Naive thymus-derived CD4-positive, alpha-beta T cell (primary cell): Measurements from ENCODE around the gene NR1H2. TPM values are rescaled to one million over a fixed set of nuclear protein-coding genes. Genes with fewer than 3 reads are reported as not detected.

Source experiments
- ATAC-seq: fragments of 150-1000 bp; cut with Tn5 transposase; 2 replicates; pipeline ENCODE4 v1.10.0; 2021; ENCODE audit warnings: mild to moderate bottlenecking, moderate library complexity
- CTCF ChIA-PET: fragments of 350-600 bp; sonication (Branson Sonifier 250); formaldehyde crosslinking; loops from one replicate; lab custom pipeline; 2021; ENCODE audit warnings: antibody characterized with exemption; lab: Charles Lee
- POLR2A ChIA-PET: fragments of 350-600 bp; sonication (Branson Sonifier 250); formaldehyde crosslinking; loops from one replicate; lab custom pipeline; 2021; ENCODE audit warnings: antibody characterized with exemption, inconsistent platforms; lab: Charles Lee
- DNase-seq, 9 donors: peaks; one replicate each; pipeline versions ENCODE4 v3.0.0 to v3.0.0-alpha.2; 2020 to 2022; ENCODE audit warnings: mixed read lengths in 1 of 9
- H3K27ac ChIP-seq: one replicate; pipeline ENCODE4 v1.7.0; 2013; ENCODE audit warnings: mild to moderate bottlenecking, low read depth, low read length, moderate library complexity
- H3K27me3 ChIP-seq, 2 donors: one replicate each; pipeline ENCODE4 v1.7.0; 2013; ENCODE audit warnings: low read length in 2 of 2, mild to moderate bottlenecking in 2 of 2, moderate library complexity in 2 of 2; ENCODE audit not compliant: control insufficient read depth in 2 of 2, insufficient read depth in 2 of 2
- H3K36me3 ChIP-seq, 3 experiments: 1 replicate in 2 of 3; 2 replicates in 1 of 3; pipeline ENCODE4 v1.7.0; 2013; ENCODE audit warnings: low read length in 3 of 3, mild to moderate bottlenecking in 3 of 3, moderate library complexity in 1 of 3; ENCODE audit not compliant: insufficient read depth in 3 of 3, control insufficient read depth in 2 of 3
- H3K4me1 ChIP-seq, 2 donors: one replicate each; pipeline ENCODE4 v1.7.0; 2013; ENCODE audit warnings: low read length in 2 of 2, mild to moderate bottlenecking in 2 of 2, moderate library complexity in 1 of 2; ENCODE audit not compliant: control insufficient read depth in 2 of 2, insufficient read depth in 2 of 2
- H3K4me3 ChIP-seq: 2 replicates; pipeline ENCODE4 v1.7.0; 2013; ENCODE audit warnings: mild to moderate bottlenecking, low read length
- H3K9me3 ChIP-seq, 3 experiments: 1 replicate in 2 of 3; 2 replicates in 1 of 3; pipeline ENCODE4 v1.7.0; 2013; ENCODE audit warnings: low read length in 3 of 3; ENCODE audit not compliant: control insufficient read depth in 2 of 3
- H3K27ac Mint-ChIP-seq, 9 donors: one replicate each; pipeline ENCODE4 v1.8.0; 2020 to 2022; ENCODE audit warnings: mixed read lengths in 9 of 9, mild to moderate bottlenecking in 8 of 9, moderate library complexity in 5 of 9, inconsistent platforms in 2 of 9
- H3K27me3 Mint-ChIP-seq, 5 donors: one replicate each; pipeline ENCODE4 v1.8.0; 2021 to 2022; ENCODE audit warnings: mixed read lengths in 5 of 5, mild to moderate bottlenecking in 1 of 5
- H3K36me3 Mint-ChIP-seq, 5 donors: one replicate each; pipeline ENCODE4 v1.8.0; 2020 to 2022; ENCODE audit warnings: mixed read lengths in 5 of 5, mild to moderate bottlenecking in 3 of 5, inconsistent platforms in 1 of 5
- H3K4me1 Mint-ChIP-seq, 7 donors: one replicate each; pipeline ENCODE4 v1.8.0; 2020 to 2022; ENCODE audit warnings: mixed read lengths in 7 of 7, mild to moderate bottlenecking in 3 of 7, inconsistent platforms in 1 of 7
- H3K4me3 Mint-ChIP-seq, 10 donors: one replicate each; pipeline ENCODE4 v1.8.0; 2020 to 2022; ENCODE audit warnings: mild to moderate bottlenecking in 10 of 10, mixed read lengths in 10 of 10, moderate library complexity in 6 of 10, inconsistent platforms in 2 of 10
- H3K9me3 Mint-ChIP-seq, 11 donors: one replicate each; pipeline ENCODE4 v1.8.0; 2020 to 2022; ENCODE audit warnings: mixed read lengths in 11 of 11, mild to moderate bottlenecking in 4 of 11, inconsistent platforms in 1 of 11, moderate library complexity in 1 of 11
- intact Hi-C, 2 donors: fragments of 100-400 bp; cut with micrococcal nuclease; formaldehyde crosslinking; loops; one replicate each; pipeline ENCODE4 v1.15.1; 2023
- polyA plus RNA-seq, 2 donors: library from polyadenylated mRNA; unstranded; fragments of 300-500 nt; fragmentation: Illumina TruSeq; gene quantifications; one replicate each; pipeline ENCODE4 v1.2.3, GENCODE V29; 2021
- total RNA-seq, 6 experiments: library from RNA in 5 of 6; stranded (reverse) in 5 of 6; gene quantifications; 1 replicate in 5 of 6; 2 replicates in 1 of 6; pipeline ENCODE4 v1.2.3 and lab custom pipeline; 2021 to 2026

NR1H2 gene
- total and polyA plus RNA-seq, 7 experiments from 2014 or later = 66.6 to 284 (median 114) TPM

DNA sequence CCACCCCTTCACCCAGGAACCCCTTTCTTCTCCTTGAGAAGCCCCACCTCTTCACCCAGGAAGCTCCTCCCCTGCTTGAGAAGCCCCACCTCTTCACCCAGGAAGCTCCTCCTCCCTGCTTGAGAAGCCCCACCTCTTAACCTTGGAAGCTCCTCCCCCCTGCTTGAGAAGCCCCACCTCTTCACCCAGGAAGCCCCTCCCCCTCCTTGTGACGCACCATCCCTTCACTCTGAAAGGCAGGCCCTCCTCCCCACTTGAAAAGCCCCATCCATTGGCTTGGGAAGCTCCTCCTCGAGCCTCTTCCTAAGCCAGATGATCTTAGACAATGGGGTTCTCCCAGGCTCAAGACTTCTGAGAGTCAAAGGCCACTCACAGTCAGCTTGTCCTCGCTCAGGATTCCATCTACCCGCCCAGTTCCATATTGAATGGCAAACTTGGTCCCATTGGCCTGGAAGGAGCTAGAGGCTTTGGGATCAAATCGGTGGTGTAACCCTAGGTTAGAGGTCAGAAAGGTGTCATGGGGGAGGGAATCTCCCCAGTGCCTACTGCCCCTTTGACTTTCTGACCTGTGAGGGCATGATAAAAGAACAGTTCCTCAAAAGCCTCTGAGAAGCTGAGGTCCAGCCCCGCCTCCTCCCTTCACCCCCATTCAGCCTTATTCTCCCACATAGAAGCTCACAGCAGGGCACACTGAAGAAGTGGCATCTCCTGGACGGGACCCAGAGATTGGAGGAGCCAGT, 14.8 kb upstream of the NR1H2 start:
- no peak overlapping the region for H3K4me3 Mint-ChIP-seq
- no peaks in the 10 kb centered on the region for H3K27me3 Mint-ChIP-seq
- Histone ChIP-seq H3K36me3 (no peaks in the 10 kb centered on the region), H3K27me3 (no peaks in the 10 kb centered on the region), H3K4me3 (no peak overlapping the region), H3K4me1 (peaks cover 7 to 27% of the 10 kb centered on the region in 2 donors), H3K9me3 (no peaks in the 10 kb centered on the region), H3K27ac (no peak overlapping the region)
- ATAC-seq (no peak), DNase-seq (no peak)
- intact Hi-C loops = loop anchor here in 1 of 2 donors (10.0 kb wide), 1 partner anchor 547 kb away; the partner anchor contains the start of genes FUZ and MED25
- H3K9me3 Mint-ChIP-seq = peaks cover 0 to 4% (median 0%) of the 10 kb centered on the region in 11 donors
- ChIA-PET POLR2A (interaction anchor here (1.0 kb wide), 1 partner anchor 13 kb away, joined by 3 read pairs; no protein-coding TSS in a partner anchor), CTCF (interaction anchor here (0.7 kb wide), 2 partner anchors 59 to 195 kb away, joined by 3 read pairs; no protein-coding TSS in a partner anchor)
- H3K27ac Mint-ChIP-seq = peak overlapping the region in 6 of 9 donors; percentile 26 to 67 (median 52)
- peaks cover 0 to 10% (median 0%) of the 10 kb centered on the region in 5 donors for H3K36me3 Mint-ChIP-seq
- H3K4me1 Mint-ChIP-seq = peaks cover 30 to 84% (median 73%) of the 10 kb centered on the region in 7 donors

DNA sequence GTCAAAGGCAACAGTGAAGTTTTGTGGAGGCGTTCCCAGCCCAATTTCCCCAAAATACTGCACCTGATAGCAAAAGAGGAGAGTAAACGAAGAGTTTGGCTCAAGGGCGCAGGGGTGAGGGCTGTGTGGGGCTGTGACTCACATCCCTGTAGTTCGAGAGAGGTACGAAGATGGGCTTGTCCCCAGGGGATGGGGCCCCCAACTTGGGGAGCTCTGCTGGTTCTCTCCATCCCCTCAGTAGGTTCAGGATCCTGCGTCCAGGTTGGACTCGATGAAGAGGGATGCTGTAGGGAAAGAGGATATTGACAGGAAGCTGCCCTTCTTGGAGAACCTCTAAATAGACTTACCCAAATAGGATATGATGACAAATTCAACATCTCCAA, 14.2 kb upstream of the NR1H2 start:
- no peaks in the 10 kb centered on the region for H3K36me3 ChIP-seq
- peaks cover 30 to 82% (median 71%) of the 10 kb centered on the region in 7 donors for H3K4me1 Mint-ChIP-seq
- H3K4me1 ChIP-seq = peaks cover 7 to 27% of the 10 kb centered on the region in 2 donors
- ChIA-PET CTCF (no interaction called here), POLR2A (interaction anchor here (1.0 kb wide), 1 partner anchor 13 kb away, joined by 3 read pairs; no protein-coding TSS in a partner anchor)
- no peaks in the 10 kb centered on the region for H3K27me3 Mint-ChIP-seq
- H3K9me3 Mint-ChIP-seq = peaks cover 0 to 4% (median 0%) of the 10 kb centered on the region in 11 donors
- peak overlapping the region in 4 of 9 donors; percentile 26 to 67 (median 52) for H3K27ac Mint-ChIP-seq
- no peaks in the 10 kb centered on the region for H3K9me3 ChIP-seq
- H3K27ac ChIP-seq = no peak overlapping the region
- no peak overlapping the region for H3K4me3 ChIP-seq
- H3K4me3 Mint-ChIP-seq = peak overlapping the region in 3 of 10 donors; percentile 1 to 5 (median 2)
- H3K27me3 ChIP-seq = no peaks in the 10 kb centered on the region
- H3K36me3 Mint-ChIP-seq = peaks cover 0 to 10% (median 0%) of the 10 kb centered on the region in 5 donors
- ATAC-seq (no peak), DNase-seq (no peak)
- intact Hi-C loops = loop anchor here in 1 of 2 donors (10.0 kb wide), 1 partner anchor 547 kb away; the partner anchor contains the start of genes FUZ and MED25

DNA sequence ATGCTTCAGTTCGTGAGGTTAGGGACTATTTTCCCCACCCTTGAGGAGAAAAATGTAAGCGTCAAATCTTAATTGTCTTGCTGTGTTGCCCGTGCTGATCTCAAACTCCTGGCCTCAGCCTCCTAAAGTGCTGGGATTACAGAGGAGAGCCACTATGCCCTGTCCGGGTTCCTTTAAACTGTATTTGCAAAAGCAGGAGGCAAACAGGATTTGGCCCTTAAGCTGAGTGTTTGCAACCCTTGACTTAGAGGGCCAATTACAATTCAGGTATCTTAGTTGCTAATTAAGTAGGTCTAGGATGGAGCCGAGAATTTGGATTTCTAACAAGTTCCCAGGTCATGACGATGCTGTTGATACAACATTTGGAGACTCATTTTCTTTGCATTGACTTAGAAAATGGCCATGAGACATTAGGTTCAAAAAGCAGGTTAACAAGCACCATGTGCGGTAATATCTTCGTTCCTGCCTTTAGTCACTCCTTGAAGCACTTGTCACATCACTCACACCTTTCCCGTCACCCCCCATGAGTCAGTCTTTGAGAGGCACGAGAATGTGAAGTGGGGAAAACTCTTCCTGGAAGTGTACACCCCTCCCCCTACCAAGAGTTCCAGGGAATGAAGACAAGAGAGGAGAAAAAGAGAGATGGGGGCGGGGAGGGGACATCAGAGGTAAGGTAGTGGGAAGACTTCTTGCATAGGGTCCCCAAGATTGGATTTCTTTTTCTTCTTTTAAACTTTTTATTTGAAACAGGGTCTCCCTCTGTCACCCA, 13.4 kb upstream of the NR1H2 start:
- Mint-ChIP-seq H3K9me3 (peaks cover 0 to 4% (median 0%) of the 10 kb centered on the region in 11 donors), H3K4me1 (peaks cover 30 to 84% (median 70%) of the 10 kb centered on the region in 7 donors), H3K4me3 (peak overlapping the region in 8 of 10 donors; percentile 16 to 76 (median 49)), H3K27me3 (no peaks in the 10 kb centered on the region), H3K36me3 (peaks cover 0 to 10% (median 0%) of the 10 kb centered on the region in 5 donors), H3K27ac (peak overlapping the region in 8 of 9 donors; percentile 17 to 93 (median 68))
- Histone ChIP-seq H3K4me1 (peaks cover 7 to 27% of the 10 kb centered on the region in 2 donors), H3K36me3 (no peaks in the 10 kb centered on the region), H3K4me3 (no peak overlapping the region), H3K27ac (no peak overlapping the region), H3K9me3 (no peaks in the 10 kb centered on the region), H3K27me3 (no peaks in the 10 kb centered on the region)
- ChIA-PET POLR2A (interaction anchor here (0.6 to 1.5 kb wide), 2 partner anchors 148 to 443 kb away, joined by 3 to 4 read pairs; partner anchors contain the start of gene JOSD2), CTCF (interaction anchor here (0.6 kb wide), 1 partner anchor 175 kb away, joined by 3 read pairs; no protein-coding TSS in a partner anchor)
- no peak for ATAC-seq
- DNase-seq = no peak
- intact Hi-C loops = loop anchor here in 1 of 2 donors (10.0 kb wide), 1 partner anchor 548 kb away; the partner anchor contains the start of genes FUZ and MED25

DNA sequence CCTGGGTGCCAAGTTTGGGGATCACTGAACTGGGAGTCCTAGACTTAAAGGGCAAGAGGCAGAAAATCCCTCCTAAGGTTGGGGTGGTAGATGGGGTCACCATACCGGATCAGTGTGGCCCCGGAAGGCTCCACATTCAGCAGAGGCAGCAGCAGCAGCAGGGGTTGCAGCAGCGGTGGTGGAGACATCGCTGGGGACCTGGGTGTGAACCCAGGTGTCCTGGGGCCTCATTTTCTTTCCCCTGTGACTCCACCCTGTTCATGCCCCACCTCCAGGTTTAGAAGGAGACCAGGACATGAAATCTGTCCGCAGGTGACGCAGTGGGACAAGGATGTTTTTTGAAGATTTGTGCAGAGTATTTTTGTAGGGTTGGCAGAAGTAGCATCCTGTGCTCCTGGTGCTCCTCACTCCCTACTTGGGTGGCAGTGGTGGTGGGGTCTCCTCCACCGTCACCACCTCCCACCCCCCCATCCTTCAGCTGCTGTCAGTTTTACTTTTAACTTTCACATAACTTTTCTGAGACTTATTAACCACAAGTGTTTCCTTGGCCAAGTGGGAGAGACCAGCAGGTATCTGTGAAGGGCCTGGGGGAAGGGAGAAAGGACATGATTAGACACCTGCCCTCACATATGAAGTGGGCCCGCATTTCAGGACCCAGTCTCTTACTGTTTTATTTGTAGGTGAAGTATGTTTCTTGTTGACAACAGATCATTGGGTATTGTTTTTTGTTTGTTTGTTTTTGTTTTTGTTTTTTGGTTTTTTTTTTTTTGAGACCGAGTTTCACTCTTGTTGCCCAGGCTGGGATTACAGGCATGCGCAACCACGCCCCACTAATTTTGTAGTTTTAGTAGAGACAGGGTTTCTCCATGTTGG, 10.6 kb upstream of the NR1H2 start, which contains the start of gene NAPSA:
Gene NAPSA, minus strand, starts transcription at position 206 of the 873 bp plus-strand sequence. Its CDS starts 18 bp downstream, at position 188.
- intact Hi-C loops = loop anchor here in 1 of 2 donors (10.0 kb wide), 1 partner anchor 551 kb away; the partner anchor contains the start of genes FUZ and MED25
- Mint-ChIP-seq H3K4me3 (peak within 1 kb of the TSS; percentile 44 to 77 (median 67)), H3K27me3 (no peaks in the 10 kb centered on the region), H3K9me3 (peaks cover 0 to 4% (median 0%) of the 10 kb centered on the region in 11 donors), H3K4me1 (peaks cover 17 to 76% (median 63%) of the 10 kb centered on the region in 7 donors), H3K36me3 (peaks cover 0 to 6% (median 0%) of the 10 kb centered on the region in 5 donors), H3K27ac (peak within 1 kb of the TSS; percentile 57 to 94 (median 84))
- Histone ChIP-seq H3K36me3 (no peaks in the 10 kb centered on the region), H3K9me3 (no peaks in the 10 kb centered on the region), H3K4me1 (peaks cover 7 to 11% of the 10 kb centered on the region in 2 donors), H3K27ac (peak within 1 kb of the TSS; percentile 33), H3K4me3 (no peak within 1 kb of the TSS), H3K27me3 (no peaks in the 10 kb centered on the region)
- ATAC-seq (no peak), DNase-seq (no peak)
- ChIA-PET POLR2A (interaction anchor here (1.4 kb wide), 1 partner anchor 19 kb away, joined by 4 read pairs; the partner anchor contains the start of gene POLD1), CTCF (interaction anchor here (0.6 to 1.2 kb wide), 4 partner anchors 48 to 446 kb away, joined by 3 to 6 read pairs (median 3); no protein-coding TSS in a partner anchor)

DNA sequence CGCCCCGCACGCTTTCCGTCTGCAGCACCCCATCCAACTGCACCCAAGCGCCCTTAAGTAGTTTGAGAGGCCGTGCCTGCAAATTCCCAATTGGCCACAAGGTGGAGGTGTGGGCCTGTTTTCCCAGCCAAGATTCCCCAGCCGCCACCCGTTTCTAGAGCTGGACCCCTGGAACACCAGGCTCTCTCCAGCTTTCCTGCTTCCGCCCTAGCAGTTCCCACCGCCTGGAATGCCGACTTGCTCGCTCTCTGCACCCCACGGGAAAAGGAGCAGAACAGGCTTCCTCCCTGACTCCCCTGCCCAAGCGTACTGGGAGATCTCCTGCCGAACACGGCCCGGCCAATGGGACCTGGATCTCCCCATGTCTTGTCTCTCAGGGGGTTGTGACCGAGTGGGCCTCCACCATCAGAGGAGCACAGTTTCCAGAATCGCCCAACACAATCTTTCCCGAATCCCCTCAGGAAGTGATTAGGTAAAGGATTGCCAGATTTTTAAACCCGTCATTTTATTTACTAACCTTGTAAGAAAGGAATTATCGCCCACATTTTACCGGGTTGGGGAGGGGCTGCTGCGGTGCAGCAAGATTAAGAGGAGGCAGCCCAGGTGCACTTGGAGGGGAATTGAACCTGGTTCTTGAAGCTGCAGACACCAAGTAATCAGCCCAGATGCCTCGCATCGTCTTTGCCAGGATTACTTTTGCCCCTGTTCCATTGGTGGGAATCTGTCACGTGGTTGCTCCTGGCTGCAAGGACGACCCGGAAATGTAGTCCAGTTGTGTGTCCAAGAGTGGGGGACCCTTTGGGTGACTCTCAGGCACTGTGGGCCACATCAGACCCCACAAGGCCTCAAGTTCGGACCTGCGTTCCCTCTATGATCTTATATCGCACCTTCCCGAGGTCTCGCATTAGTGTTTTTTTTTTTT, 7.3 kb upstream of the NR1H2 start:
- peak; percentile 56 to 83 (median 74) for DNase-seq
- ChIA-PET POLR2A (interaction anchor here (1.0 to 2.2 kb wide), 4 partner anchors 11 to 143 kb away, joined by 3 to 12 read pairs (median 5); partner anchors contain the start of genes JOSD2 and POLD1), CTCF (interaction anchor here (0.6 to 2.9 kb wide), 11 partner anchors 9 to 986 kb away, joined by 3 to 11 read pairs (median 4); no protein-coding TSS in a partner anchor)
- H3K4me1 ChIP-seq = peaks cover under 1 to 4% of the 10 kb centered on the region in 2 donors
- H3K36me3 ChIP-seq = no peaks in the 10 kb centered on the region
- no peaks in the 10 kb centered on the region for H3K9me3 ChIP-seq
- no peaks in the 10 kb centered on the region for H3K27me3 ChIP-seq
- ATAC-seq = peak; percentile 91
- H3K27ac ChIP-seq = peak overlapping the region; percentile 78
- Mint-ChIP-seq H3K4me3 (peak overlapping the region; percentile 68 to 97 (median 93)), H3K4me1 (peaks cover 8 to 45% (median 36%) of the 10 kb centered on the region in 7 donors), H3K36me3 (peaks cover 0 to 1% (median 0%) of the 10 kb centered on the region in 5 donors), H3K9me3 (no peaks in the 10 kb centered on the region), H3K27ac (peak overlapping the region; percentile 60 to 97 (median 91)), H3K27me3 (no peaks in the 10 kb centered on the region)
- peak overlapping the region; percentile 69 for H3K4me3 ChIP-seq
- intact Hi-C loops = loop anchor here (1.0 to 10.0 kb wide), 7 partner anchors 7 to 554 kb away; partner anchors contain the start of genes FUZ (in 1 of the 2), MED25 (in 1 of the 2), NR1H2 (in 1 of the 2) and POLD1 (in 1 of the 2)
